GM18858 (cell line): ENCODE measurements around the gene MYH6.
A peak's percentile ranks its signal among the peaks of the same experiment; 100 is the strongest.
"Not testable (repeated sequence)": the region's sequence is repeated elsewhere in the genome, so short reads cannot be mapped to it uniquely, and the experiment has no call there.

Experiments used
- ATAC-seq: cut with Tn5 transposase; IDR thresholded peaks from one replicate; pipeline ENCODE4 v1.9.1; 2021; ENCODE audit not compliant: unreplicated experiment

The MYH6 gene

GRCh38 chr14:23415821-23416778, 8.0 kb upstream of the MYH6 start:
- no peak for ATAC-seq

- no peak for ATAC-seq
These were observed 7.1 kb upstream of the MYH6 start for GRCh38 chr14:23414906-23415820.

- no peak for ATAC-seq
These were observed 6.2 kb upstream of the MYH6 start for GRCh38 chr14:23414254-23414653.

GRCh38 chr14:23413681-23414080, 5.6 kb upstream of the MYH6 start:
- no peak for ATAC-seq

- ATAC-seq = no peak
These were observed 3.8 kb upstream of the MYH6 start for GRCh38 chr14:23411563-23412525.

- no peak for ATAC-seq
These were observed 2.0 kb upstream of the MYH6 start for GRCh38 chr14:23409966-23410635.

GRCh38 chr14:23409475-23409874, 1.4 kb upstream of the MYH6 start:
- ATAC-seq = peak; percentile 42

- no peak for ATAC-seq
These were observed 196 bp upstream of the MYH6 start for GRCh38 chr14:23408307-23408630.

- no peak for ATAC-seq
These were observed 1.2 kb downstream of the MYH6 start for GRCh38 chr14:23406725-23407355.

- ATAC-seq = peak; percentile 48
These were observed 1.8 kb downstream of the MYH6 start for GRCh38 chr14:23406244-23406643.

GRCh38 chr14:23405516-23406025, 2.5 kb downstream of the MYH6 start:
- no peak for ATAC-seq

GRCh38 chr14:23405096-23405495, 3.0 kb downstream of the MYH6 start:
- no peak for ATAC-seq

- ATAC-seq = no peak
These were observed 3.7 kb downstream of the MYH6 start for GRCh38 chr14:23404331-23404900.

- ATAC-seq = no peak
These were observed 4.2 kb downstream of the MYH6 start for GRCh38 chr14:23403908-23404307.

GRCh38 chr14:23403139-23403438, 5.0 kb downstream of the MYH6 start:
- ATAC-seq = no peak

GRCh38 chr14:23402296-23403138, 5.6 kb downstream of the MYH6 start:
- ATAC-seq = no peak

- ATAC-seq = no peak
These were observed 6.8 kb downstream of the MYH6 start for GRCh38 chr14:23401291-23401690.

GRCh38 chr14:23400496-23401149, 7.5 kb downstream of the MYH6 start:
- ATAC-seq = not testable (repeated sequence)
